GM04504 (cell line): ENCODE data around the gene GLRA3.
"Not testable (repeated sequence)": the region's sequence is repeated elsewhere in the genome, so short reads cannot be mapped to it uniquely, and the experiment has no call there.

Experiments used
- DNase-seq: peaks from one replicate; pipeline ENCODE4 v3.0.0-alpha.2; 2012; ENCODE audit warnings: low read depth

Gene GLRA3

DNA sequence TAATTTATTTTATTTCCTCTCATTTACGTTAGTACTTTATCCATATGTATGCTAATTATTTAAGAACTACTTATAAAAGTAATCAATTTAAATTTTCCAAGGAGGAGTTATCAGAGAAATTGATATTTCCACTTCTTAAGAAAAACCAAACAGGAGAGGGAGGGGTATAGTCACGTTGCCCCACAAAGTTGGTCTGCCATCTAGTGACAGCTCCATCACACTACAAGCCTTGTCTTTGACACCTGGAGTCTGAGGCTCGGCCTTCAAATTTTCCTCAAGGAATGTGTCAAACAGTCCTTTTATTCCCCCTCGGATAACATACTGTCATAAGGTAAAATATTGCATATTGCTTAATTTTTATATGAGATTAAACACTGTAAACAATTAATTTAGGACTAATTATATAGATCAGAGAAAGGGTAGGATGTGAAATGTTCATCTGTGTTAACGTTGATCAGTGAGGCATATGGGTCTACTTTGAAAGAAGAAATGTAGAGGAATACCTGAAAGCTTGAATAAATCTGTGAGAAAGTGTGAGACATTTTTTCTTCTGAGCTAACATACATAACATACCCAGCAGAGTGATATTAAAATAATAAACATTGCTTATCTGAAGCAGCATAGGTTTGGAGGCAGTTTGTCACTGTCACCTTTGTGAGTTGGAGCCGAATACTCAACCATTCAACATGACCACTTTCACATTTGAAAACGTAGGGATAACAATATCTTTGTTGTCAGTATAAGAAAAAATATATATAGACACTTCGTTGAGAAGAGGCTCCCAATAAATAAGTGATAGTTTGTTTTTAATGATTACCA lies 114.4 kb downstream of the GLRA3 start:
- peak; percentile 17 for DNase-seq

DNA sequence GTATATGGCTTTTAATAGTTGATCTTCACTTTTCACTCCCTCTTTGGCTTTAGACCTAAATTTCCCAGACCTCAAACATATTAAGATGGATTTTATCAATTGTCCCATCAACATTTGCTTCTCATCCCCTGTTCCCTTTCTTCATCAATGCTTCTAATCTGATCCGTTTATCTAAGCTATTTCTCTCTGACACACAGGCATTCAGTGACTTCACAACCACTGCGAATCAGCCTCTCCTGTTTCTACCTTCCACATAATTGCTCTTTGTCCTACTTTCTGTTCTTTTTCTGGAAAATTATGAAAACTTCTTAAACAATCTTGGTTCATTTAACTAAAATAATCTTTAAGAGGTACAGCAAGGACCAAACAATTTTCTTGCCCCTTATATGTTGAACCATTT lies 115.2 kb downstream of the GLRA3 start:
- DNase-seq = no peak

DNA sequence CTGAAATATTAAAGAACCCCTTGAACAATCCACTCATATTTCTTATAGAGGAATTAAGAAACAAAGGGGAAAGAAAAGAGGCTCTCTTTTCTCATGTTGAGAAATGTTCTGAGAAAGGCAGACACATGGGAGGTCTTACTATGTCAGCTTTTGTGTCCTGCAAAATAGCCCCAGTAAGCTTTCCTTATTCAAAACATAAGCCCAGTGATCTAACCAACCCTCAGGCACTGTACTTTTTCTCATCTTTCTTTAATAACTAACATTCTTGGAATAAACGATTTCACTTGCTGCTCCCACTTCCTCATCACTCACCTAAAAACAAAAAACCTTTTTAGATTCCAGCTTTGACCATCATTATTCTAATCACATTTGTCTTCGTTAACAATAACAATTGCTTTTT lies 115.9 kb downstream of the GLRA3 start:
- no peak for DNase-seq

DNA sequence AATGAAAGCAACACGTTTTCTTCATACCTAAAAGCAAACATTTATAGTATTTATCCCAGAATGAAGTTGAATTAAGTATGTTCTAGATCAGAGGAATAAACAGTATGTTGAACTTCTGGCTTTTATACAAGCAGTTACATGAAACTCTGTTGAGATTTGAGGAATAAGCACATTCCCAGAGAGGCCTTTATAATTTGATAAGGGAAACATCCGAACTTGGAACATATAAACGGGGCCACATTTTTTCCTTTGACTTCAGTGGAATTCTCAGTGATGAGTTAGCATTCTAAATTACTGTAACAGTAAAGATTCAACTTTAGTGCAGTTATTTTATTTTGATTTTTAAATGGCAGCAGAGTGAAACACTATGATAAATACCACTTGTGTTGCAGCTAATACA lies 119.5 kb downstream of the GLRA3 start:
- no peak for DNase-seq

DNA sequence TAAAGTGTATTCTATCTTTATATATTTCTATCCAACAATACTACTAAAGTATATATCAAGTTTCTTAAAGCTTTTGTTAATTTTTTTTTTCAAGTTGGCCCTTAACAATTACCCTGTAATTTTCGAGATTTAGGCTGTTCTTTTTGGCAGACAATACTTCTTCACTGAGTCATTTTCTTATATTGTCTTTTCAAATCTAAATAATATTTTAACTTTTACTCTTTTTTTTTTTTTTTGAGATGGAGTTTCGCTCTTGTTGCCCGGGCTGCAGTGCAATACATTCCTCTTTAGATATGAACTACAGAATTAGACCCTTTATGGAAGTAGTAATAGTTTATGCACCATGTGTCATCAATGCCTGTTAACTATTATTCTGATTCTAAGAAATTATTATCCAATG lies 120.7 kb downstream of the GLRA3 start:
- DNase-seq = no peak

DNA sequence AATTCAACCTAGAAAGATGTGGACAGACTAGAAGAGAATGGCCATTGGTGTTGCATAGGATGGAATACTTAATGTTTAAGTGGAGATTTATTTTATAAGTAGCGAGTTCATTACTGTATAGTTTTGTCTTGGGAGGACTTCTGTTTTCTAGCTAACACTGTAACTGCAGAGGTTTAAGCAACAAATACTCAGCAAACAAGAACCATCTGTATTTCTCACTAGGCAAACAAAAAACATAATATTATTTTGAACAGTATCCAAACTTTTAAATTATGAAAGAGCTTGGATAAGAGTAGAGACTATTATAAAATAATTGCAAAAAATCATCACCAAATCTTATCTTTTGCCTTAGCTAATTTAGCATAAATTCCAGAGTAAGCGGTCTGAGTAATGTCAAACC lies 121.1 kb downstream of the GLRA3 start:
- no peak for DNase-seq

DNA sequence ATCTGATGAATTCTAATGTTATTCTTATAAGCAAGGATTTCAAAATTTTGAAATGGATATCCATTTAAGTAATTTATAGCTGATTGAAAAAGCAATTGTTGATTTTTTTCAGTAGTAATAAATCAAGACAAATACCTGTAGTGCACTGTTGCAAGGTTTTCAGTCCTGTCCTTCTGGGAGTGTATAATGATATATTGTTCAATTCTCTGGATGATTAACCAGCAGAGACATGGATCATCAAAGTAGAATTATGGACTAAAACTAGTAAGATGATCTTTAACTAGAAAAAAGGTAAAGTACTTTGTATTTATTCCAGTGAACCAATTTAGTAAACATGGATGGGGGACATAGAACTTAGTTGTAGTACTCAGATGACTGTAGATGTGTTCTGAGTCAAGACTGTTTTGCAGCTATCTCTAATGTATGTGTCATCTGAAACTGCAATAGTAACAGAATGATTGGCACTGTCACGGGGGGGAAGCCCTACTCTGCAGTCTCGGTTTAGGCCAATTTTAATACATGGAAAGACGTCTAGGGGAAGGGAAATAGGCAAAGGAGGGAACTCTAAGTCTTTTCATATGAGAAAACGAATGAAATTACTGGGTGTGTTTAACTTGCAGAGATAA lies 121.9 kb downstream of the GLRA3 start:
- DNase-seq = no peak

DNA sequence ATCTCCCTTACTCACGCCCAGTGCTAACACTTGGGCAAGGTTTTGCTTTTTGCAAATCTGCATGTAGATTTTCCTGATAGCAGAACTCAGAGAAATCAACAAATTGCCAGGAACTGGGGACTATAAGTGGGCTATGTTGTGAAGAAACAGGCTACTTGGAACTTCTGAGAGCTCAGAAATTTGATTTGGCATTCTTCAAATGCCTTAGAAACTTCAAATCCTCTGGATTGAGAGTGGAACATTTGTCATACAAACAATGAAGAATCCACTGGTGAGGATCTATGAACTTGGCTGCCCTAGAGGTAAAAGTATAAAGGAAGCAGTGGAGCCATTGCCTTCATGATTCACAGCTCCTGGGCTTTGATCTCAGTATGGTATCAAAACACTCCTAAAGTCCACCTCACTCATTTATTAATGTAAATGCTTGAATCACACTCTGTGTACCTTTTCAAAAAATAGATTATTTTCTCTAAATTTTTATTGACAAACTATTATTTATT lies 126.0 kb downstream of the GLRA3 start:
- DNase-seq = no peak

DNA sequence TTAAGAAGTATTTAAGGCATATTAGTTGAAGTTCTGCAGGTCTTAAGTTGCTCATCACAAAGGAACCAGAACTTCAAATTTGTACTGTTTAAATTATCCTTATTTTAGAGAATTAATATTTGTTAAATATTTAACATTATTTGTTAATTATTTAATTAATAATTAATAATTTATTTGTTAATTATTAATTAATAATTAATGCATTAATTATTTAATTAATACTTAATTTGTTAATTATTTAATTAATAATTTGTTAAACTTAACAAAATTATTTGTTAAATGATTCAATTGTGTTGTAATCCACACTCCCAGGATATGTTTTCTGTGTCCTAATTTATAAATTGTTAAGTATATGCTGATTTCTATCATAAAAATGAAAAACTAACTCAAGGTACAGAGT lies 129.4 kb downstream of the GLRA3 start:
- DNase-seq = no peak

DNA sequence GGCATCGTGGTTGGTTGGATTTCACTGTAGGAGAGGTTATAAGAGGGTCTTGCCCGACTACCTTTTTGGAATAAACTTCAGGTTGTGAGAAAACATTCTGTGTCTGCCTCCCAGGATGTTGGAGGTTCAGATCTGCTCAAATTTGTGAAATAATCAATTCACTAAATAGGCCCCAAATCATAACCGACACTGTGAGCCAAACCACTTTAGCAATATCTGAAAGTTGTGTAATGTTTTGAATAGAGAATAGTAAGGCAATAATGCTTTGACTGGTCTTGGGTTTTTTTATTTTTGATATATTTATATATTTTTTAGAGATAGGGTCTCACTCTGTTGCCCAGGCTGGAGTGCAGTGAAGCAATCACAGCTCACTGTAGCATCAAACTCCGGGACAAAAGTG lies 131.2 kb downstream of the GLRA3 start:
- no peak for DNase-seq

DNA sequence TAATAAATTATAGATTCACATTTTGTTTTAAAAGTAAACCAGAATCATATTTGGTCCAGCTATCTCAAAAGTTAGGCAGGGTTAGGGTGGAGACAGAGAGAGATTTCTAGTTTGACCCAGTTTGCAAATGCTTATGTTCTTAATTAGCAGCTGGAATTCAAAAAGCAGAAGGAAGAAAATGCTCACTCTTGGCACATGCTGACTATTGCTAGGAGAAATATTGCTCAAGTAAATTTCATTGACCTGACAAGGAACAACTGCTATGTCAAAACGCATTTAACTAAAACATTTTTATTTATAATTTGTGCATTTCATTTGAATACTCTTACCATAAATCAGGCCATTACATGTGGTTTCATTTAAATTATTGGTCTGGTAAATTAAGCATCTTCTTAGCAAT lies 131.8 kb downstream of the GLRA3 start:
- DNase-seq = peak; percentile 34

DNA sequence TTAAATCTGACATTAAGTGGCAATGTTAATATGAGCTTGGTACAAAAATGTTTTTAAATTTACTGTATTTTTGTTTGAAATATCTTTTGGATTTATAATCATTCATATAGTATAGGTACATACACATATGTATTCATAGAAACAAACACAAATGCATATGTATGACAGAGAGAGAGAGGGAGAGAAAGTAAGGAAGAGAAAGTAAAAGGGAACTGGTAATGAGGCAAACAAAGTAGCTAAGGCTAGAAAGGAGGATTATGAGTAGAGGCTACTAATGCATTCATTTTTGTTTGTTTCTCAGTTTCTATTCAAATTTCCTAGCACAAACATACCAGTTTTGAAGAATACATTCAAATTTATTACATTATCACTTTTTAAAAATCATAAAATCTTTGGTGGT lies 132.4 kb downstream of the GLRA3 start:
- no peak for DNase-seq

DNA sequence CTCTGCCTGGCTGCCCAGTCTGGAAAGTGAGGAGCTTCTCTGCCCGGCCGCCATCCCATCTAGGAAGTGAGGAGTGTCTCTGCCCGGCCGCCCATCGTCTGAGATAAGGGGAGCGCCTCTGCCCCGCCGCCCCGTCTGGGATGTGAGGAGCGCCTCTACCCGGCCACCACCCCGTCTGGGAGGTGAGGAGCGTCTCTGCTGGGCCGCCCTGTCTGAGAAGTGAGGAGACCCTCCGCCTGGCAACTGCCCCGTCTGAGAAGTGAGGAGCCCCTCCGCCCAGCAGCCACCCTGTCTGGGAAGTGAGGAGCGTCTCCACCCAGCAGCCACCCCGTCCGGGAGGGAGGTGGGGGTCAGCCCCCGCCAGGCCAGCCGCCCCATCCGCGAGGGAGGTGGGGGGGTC lies 137.2 kb downstream of the GLRA3 start:
- DNase-seq = not testable (repeated sequence)

DNA sequence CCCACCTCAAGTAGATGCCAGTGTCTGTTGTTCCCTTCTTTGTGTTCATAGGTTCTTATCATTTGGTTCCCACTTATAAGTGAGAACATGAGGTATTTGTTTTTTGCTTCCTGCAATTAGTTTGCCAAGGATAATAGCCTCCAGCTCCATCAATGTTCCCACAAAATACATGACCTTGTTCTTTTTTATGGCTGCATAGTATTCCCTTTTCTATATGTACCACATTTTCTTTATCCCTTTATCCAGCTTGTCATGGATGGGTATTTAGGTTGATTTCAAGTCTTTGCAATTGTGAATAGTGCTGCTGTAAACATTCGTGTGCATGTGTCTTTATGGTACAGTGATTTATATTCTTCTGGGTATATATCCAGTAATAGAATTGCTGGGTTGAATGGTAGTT lies 138.4 kb downstream of the GLRA3 start:
- no peak for DNase-seq

DNA sequence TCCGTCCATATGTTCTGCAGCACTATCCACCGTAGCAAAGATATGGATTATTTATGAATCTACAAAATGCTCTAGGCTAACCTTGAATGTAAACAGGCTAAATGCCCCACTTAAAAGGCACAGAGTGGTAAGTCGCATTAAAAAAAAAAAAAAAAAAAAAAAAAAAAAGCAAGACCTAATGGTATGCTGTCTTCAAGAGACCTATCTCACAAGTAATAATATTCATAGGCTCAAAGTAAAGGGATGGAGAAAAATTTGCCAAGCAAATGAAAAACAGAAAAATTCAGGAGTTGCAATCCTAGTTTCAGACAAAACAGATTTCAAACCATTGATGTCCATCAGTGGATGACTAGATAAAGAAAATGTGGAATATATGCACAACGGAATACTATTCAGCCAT lies 139.4 kb downstream of the GLRA3 start:
- DNase-seq = no peak

DNA sequence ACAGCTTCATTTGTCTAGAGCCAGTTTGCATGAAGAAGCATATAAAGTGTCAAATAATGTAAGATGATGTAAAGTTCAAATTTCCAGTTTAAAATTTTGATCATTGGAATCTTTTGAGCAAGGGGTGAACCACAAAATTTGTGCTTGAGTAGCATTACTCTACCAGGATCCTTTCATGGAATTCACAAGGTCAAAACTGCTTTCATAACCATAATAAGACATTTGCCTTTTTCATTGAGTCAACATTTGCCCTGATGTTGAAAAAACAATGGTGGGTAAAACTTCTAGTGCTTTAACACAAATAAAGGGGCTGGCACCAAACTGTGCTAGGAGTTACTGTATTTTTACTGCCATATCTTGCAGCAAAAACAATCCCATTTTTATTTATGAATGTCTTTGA lies 142.2 kb downstream of the GLRA3 start:
- no peak for DNase-seq

DNA sequence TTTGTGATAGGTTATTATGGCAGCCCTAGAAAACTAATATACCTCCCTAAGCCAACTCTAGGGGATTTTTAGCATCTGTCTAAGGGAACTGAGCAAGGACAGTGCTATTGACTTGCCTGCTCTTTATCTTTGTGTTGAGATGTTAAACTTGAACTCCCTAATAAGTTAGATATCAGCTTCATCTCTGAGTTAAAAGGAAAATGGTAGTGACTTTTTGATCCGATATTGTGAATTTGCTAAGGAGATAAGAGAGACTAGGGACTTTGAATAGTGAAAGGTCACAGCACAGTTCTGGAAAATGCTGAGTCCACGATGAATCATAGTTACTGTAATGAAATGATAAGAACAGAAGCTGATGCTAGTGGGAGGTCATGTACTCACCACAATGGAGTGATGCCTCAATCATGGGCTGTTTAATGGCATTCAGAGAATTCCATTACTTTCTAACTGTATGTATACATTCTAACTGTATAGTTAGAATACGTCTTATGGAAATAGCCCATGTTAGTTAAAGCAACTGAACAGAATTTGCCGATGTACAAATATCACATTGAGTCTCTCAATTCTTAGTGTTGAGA lies 147.2 kb downstream of the GLRA3 start:
- DNase-seq = no peak

DNA sequence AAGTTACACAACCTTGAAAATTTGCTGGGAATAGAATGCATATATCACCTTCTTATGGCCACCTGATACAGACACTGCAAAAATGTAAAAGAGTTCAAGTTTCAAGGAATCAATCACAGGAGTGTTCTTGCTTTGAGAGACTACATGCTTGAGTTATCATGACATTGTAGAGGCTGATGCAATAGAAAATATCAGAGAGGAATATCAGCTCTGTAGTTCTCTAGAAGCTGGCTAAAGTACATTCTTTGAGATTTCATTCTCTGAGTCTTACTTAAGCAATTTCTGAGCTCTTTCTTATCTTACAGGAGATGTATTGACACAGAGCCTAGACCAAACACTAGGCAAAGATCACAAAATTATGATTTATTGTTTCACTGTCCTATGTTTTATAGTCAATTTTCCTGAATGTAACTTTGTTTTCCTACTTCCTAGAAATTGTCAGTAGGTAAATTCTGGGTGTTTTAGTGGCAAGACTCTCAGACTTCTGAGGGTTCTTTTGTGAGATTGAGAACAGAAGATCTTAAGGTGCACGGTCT lies 154.7 kb downstream of the GLRA3 start:
- no peak for DNase-seq

DNA sequence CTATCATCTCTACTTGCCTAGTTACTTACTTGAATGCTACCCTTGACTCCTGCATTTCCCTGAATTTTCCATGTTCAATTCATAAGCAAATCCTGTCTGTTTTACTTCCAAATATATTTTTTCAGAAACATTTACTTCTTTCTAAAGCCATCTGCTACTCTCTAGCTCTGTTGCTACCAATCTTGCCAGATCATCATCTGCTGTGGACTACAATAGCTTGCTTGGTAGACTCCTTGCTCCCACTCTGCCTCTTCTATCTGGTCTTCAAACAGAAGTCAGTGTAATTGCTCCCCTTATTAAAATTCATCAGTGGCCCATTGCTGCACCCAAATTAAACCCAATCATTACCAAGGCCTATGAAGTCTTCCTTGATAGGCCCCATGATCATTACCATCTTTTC lies 155.2 kb downstream of the GLRA3 start:
- no peak for DNase-seq

DNA sequence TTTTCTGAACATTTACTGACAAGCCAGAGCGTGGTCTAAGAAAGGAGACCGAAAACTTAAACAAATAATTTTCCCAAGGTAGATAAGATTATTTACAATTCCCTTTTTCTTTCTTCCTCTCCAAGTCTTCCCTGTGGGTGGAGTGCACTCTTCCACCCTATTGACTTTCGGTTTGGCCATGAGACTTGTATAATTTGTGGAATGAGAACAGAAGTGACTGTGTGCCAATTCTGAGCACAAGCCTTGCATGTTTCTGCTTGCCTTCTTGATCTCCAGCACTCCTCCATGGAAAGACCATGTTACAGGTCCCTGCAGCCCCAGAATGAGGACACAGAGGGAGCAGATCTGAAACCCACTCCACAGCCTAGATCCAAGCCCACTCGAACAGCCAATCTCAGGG lies 156.8 kb downstream of the GLRA3 start:
- DNase-seq = no peak

DNA sequence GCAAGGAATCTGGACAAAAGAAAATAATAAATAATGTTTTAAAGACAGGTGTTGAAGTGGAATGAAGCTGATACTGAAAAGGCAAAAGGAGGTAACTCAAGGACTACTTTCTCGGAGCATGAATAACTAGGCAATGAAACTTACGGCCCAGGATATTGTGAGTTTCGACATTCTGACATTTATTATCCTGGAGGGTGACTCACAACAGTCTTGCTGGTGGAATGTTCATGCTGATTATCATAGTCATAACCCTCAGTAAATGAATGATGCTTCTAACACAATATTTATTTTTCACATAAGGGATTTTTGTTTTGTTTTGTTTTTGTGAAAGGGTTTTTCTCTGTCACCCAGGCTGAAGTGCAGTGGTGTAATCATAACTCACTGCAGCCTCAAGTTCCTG lies 159.8 kb downstream of the GLRA3 start:
- peak; percentile 87 for DNase-seq

DNA sequence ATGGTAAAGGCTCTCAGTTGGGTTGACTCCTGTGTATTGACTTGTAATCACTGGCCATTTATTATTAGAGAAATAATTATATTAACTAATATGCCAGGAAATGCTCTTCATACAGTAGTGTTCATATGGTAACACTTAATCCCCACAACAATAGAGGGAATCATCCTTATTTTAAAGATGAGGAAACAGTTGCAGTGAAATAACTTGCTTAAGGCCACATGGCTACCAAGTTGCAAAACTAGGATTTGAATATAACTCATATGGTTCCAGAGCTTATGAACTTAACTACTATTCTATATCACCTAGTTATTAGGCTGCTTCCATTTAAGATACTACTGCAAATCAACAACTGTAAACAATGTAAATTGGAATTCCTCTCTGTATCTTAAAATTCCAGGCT lies 163.2 kb downstream of the GLRA3 start:
- DNase-seq = no peak

DNA sequence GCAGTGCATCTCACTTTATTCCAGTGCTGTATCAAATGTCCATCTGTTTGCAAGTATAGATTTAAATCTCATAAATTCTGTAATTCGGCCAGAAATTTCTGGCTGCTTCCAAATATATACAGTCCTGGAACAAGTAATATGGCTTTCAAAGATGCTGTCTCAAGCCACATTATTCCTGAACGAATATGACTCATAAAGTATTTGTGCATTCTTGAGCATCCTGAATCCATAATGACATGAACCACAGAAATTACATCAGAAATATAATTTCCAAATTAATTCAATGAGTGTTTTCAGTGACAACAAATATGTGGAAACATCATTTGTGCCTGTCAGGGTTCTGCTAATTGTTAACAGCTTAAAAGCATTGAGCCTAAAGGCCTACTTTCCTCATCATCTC lies 165.8 kb downstream of the GLRA3 start:
- DNase-seq = peak; percentile 23
